ENCODE data around the gene TAS2R19.

The TAS2R19 gene

DNA sequence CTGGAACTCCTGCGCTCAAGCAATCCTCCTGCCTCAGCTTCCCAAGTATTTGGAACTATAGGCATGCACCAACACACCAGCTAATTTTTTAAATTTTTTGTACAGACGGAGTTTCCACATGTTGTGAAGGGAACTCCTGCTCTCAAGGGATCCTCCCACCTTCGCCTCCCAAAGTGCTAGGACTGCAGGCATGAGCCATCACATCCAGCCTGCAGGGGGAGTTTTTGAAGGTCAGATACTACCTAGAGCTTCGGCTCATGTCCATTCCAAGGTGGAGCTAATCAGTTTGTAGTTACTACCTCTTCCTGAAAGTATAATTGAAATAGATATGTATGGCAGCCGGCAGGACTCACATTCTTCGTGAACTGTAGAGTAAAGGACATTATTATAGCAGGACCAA lies 3.7 kb upstream of the TAS2R19 start:
- H3K9me3 ChIP-seq (replicated peaks; ENCODE audit: insufficient read depth, low read length) = no peaks in the 10 kb centered on the region
- H3K27ac ChIP-seq (ENCODE audit: low read length) = no peak overlapping the region
- no peak overlapping the region for H3K4me2 ChIP-seq (ENCODE audit: low read depth, low read length)
- no peak overlapping the region for H3K4me3 ChIP-seq (ENCODE audit: low read length)
- no peaks in the 10 kb centered on the region for H3K79me2 ChIP-seq (ENCODE audit: low read length)
- no peaks in the 10 kb centered on the region for H3K27me3 ChIP-seq (replicated peaks; ENCODE audit: insufficient read depth, low read length)
- no peaks in the 10 kb centered on the region for H3K36me3 ChIP-seq (replicated peaks; ENCODE audit: insufficient read depth, low read length)
- TF ChIP-seq EZH2 (optimal IDR thresholded peaks at IDR 0.05; ENCODE audit: low read depth, low read length) (no peak), CTCF (IDR thresholded peaks at IDR 0.05; ENCODE audit: low read length) (no peak), EZH2phosphoT487 (IDR thresholded peaks at IDR 0.05; ENCODE audit: low read length) (no peak)
- no peak overlapping the region for H2AFZ ChIP-seq (ENCODE audit: low read length)
- H3K4me1 ChIP-seq (ENCODE audit: low read length) = no peaks in the 10 kb centered on the region
- H3K9ac ChIP-seq (ENCODE audit: low read length) = no peak overlapping the region
- H4K20me1 ChIP-seq (ENCODE audit: insufficient read depth, low read length) = no peaks in the 10 kb centered on the region
- DNase-seq = no peak
- H3K9me2 ChIP-seq (replicated peaks; ENCODE audit: insufficient read depth, low read length) = no peaks in the 10 kb centered on the region
- no peaks in the 10 kb centered on the region for H3F3A ChIP-seq (ENCODE audit: insufficient read depth, low read length)

DNA sequence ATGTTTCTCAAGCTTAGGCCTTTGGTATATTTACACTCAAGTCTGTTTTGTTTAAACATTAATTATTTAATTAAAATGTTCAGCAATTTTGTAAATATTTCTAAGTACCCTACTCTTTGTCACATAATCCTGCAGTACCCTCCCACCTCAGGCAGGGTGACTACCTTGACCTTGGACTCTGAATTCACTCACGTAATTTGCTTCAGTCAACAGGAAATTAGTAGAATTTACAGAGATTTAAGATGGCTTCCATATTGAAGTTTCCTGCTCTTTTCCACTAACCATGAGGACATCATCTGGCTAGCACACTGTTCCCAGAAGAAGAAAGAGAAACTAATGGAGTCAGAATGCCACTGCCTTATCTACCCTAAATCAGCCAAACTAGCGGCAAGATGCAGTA lies 967 bp upstream of the TAS2R19 start:
- DNase-seq = no peak
- TF ChIP-seq CTCF (IDR thresholded peaks at IDR 0.05; ENCODE audit: low read length) = no peak
- TF ChIP-seq EZH2phosphoT487 (IDR thresholded peaks at IDR 0.05; ENCODE audit: low read length) = no peak
- TF ChIP-seq EZH2 (optimal IDR thresholded peaks at IDR 0.05; ENCODE audit: low read depth, low read length) = no peak
- Histone ChIP-seq H2AFZ (ENCODE audit: low read length) (no peak overlapping the region), H3K27ac (ENCODE audit: low read length) (no peak overlapping the region), H3K36me3 (replicated peaks; ENCODE audit: insufficient read depth, low read length) (no peaks in the 10 kb centered on the region), H3K27me3 (replicated peaks; ENCODE audit: insufficient read depth, low read length) (no peaks in the 10 kb centered on the region), H3K4me1 (ENCODE audit: low read length) (no peaks in the 10 kb centered on the region), H3K9me3 (replicated peaks; ENCODE audit: insufficient read depth, low read length) (no peaks in the 10 kb centered on the region), H3F3A (ENCODE audit: insufficient read depth, low read length) (no peaks in the 10 kb centered on the region), H3K79me2 (ENCODE audit: low read length) (no peaks in the 10 kb centered on the region), H3K9me2 (replicated peaks; ENCODE audit: insufficient read depth, low read length) (no peaks in the 10 kb centered on the region), H4K20me1 (ENCODE audit: insufficient read depth, low read length) (no peaks in the 10 kb centered on the region), H3K4me3 (ENCODE audit: low read length) (no peak overlapping the region), H3K9ac (ENCODE audit: low read length) (no peak overlapping the region), H3K4me2 (ENCODE audit: low read depth, low read length) (no peak overlapping the region)

DNA sequence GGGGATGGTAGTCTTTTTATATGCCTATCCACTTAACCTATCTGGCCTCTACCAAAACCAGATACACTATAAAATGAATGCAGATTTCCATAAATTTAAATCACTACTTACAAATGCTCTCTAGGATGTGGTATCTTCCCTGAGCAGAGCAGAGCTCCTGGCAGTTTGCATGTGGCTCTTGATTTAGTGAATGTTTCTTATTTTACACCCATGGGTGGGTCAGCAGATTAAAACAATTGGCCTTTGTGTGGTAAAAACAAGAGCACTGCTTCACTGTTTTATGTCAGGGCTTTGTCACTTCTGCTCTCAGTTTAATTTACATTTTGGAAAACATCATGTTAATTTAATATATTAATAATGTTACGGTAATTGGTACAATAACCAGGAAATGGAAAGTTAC lies 5.5 kb downstream of the TAS2R19 start:
- H3K9me2 ChIP-seq (replicated peaks; ENCODE audit: insufficient read depth, low read length) = no peaks in the 10 kb centered on the region
- H3K4me2 ChIP-seq (ENCODE audit: low read depth, low read length) = no peak overlapping the region
- no peaks in the 10 kb centered on the region for H3K36me3 ChIP-seq (replicated peaks; ENCODE audit: insufficient read depth, low read length)
- no peak overlapping the region for H3K4me3 ChIP-seq (ENCODE audit: low read length)
- no peak overlapping the region for H3K9ac ChIP-seq (ENCODE audit: low read length)
- DNase-seq = no peak
- H4K20me1 ChIP-seq (ENCODE audit: insufficient read depth, low read length) = no peaks in the 10 kb centered on the region
- no peak overlapping the region for H3K27ac ChIP-seq (ENCODE audit: low read length)
- H3F3A ChIP-seq (ENCODE audit: insufficient read depth, low read length) = no peaks in the 10 kb centered on the region
- H2AFZ ChIP-seq (ENCODE audit: low read length) = no peak overlapping the region
- no peaks in the 10 kb centered on the region for H3K4me1 ChIP-seq (ENCODE audit: low read length)
- no peak for TF ChIP-seq EZH2 (optimal IDR thresholded peaks at IDR 0.05; ENCODE audit: low read depth, low read length)
- TF ChIP-seq EZH2phosphoT487 (IDR thresholded peaks at IDR 0.05; ENCODE audit: low read length) = no peak
- no peak for TF ChIP-seq CTCF (IDR thresholded peaks at IDR 0.05; ENCODE audit: low read length)
- H3K79me2 ChIP-seq (ENCODE audit: low read length) = no peaks in the 10 kb centered on the region
- H3K27me3 ChIP-seq (replicated peaks; ENCODE audit: insufficient read depth, low read length) = no peaks in the 10 kb centered on the region
- H3K9me3 ChIP-seq (replicated peaks; ENCODE audit: insufficient read depth, low read length) = no peaks in the 10 kb centered on the region
